GM12875 (cell line): ENCODE measurements around the gene TMEM237.

Experiments used
- H3K4me3 ChIP-seq: one replicate; pipeline ENCODE4 v1.5.1; 2011; ENCODE audit warnings: low read depth, low read length, control low read depth
- TF ChIP-seq, protein P1 (sequence below): IDR thresholded peaks from 2 replicates; pipeline ENCODE4 v1.5.1; 2011; ENCODE audit warnings: low read depth, mild to moderate bottlenecking, control low read depth, inconsistent platforms, low read length, moderate library complexity, borderline replicate concordance; ENCODE audit not compliant: insufficient read depth

The TMEM237 gene, protein sequence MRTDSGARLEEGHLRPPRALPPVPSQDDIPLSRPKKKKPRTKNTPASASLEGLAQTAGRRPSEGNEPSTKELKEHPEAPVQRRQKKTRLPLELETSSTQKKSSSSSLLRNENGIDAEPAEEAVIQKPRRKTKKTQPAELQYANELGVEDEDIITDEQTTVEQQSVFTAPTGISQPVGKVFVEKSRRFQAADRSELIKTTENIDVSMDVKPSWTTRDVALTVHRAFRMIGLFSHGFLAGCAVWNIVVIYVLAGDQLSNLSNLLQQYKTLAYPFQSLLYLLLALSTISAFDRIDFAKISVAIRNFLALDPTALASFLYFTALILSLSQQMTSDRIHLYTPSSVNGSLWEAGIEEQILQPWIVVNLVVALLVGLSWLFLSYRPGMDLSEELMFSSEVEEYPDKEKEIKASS

DNA sequence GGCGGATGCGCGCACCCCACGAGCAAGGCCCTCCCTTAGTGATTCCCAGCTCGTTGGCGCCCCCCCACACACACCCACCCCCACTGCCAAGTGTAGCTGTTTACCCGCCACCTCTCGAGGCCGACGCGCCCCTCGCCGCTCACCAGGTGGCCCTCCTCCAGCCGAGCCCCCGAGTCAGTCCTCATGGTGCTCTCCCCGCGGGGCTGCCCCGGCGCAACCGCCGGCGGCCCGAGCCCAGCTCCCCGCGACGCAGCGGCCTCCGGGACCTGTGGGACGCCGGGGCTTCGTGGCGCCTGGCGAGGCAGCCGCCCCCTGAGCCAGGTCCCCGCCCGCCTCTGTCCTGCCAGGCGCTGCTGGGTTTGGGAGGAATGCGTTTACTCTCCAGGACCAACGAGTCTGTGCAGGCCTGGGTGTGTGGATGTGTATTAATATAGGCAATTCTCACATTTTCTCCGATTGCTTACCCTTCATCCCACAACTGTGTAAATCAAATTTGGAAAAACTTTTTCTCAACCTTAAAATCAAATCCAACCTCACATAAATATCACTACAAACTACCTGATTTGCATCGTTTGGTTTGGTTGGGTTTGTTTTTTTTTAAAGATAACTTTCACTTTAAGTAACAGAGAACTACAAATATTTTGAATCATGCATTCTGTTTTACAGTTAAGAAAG is at the start of gene TMEM237:
TSS of gene TMEM237 (minus strand) at position 288 of the 675 bp plus-strand sequence. CDS start at position 185, 103 bp downstream.
- peak within 1 kb of the TSS; percentile 74 for H3K4me3 ChIP-seq
- TF ChIP-seq, protein P1, sequence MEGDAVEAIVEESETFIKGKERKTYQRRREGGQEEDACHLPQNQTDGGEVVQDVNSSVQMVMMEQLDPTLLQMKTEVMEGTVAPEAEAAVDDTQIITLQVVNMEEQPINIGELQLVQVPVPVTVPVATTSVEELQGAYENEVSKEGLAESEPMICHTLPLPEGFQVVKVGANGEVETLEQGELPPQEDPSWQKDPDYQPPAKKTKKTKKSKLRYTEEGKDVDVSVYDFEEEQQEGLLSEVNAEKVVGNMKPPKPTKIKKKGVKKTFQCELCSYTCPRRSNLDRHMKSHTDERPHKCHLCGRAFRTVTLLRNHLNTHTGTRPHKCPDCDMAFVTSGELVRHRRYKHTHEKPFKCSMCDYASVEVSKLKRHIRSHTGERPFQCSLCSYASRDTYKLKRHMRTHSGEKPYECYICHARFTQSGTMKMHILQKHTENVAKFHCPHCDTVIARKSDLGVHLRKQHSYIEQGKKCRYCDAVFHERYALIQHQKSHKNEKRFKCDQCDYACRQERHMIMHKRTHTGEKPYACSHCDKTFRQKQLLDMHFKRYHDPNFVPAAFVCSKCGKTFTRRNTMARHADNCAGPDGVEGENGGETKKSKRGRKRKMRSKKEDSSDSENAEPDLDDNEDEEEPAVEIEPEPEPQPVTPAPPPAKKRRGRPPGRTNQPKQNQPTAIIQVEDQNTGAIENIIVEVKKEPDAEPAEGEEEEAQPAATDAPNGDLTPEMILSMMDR: peak; percentile 19; the same call in 1 of the 2 replicates

DNA sequence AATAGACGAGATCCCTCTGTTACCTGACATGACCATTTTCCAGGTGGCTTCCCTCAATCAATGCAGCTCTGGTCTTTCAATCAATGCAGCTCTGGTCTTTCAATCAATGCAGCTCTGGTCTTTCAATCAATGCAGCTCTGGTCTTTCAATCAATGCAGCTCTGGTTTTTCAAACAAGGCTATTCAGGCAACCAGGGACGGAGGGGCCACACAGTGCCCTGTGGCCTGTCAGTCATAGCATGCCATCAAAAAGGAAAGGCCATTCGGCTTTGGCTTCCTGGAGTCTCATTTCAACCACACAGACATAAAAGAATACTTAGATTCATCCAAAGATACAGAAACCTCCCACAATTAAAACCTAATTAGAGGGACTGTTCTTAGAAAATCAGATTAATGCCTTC is 41.9 kb upstream of the TMEM237 start:
- no peak overlapping the region for H3K4me3 ChIP-seq
- TF ChIP-seq, protein P1: no peak

DNA sequence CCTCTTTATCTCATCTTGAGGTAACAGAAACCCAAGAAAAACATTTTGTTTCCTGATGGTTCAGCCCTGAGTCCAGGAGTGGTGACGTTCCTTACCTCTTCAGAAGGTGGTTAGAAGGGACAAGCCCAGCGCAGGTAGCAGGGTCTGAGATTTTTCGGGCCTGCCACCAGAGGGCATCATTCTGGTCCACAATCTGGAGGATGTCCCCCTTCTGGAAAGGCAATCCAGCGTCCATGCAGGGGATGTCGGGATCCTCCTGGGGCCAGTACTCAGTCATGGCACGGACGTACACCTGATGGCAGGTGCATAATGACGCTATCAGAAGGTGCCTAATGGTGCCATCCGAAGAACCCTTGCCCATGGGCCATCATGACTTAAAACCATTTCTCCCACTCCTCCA is 37.4 kb upstream of the TMEM237 start:
- no peak overlapping the region for H3K4me3 ChIP-seq
- TF ChIP-seq, protein P1: peak; percentile 73

DNA sequence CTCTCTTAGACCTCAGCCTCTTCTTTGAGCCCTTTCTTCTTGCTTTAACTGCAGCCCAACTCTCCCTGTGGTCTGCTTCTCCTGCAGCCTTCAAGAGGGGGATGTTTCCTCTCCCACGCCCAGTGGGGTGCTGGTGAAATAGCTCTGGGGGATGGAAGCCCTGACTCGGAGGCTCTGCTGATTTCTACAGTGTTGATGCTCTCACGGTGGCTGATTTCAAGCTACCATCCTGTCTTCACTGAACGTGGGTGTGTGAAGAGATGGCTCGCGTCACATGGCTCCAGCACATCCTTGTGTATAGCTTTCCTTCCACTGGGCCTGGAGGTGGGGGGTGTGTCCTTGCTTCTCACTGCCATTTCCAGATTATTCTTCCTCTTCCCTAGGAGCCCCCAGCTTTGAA is 35.1 kb upstream of the TMEM237 start:
- no peak overlapping the region for H3K4me3 ChIP-seq
- TF ChIP-seq, protein P1: no peak

DNA sequence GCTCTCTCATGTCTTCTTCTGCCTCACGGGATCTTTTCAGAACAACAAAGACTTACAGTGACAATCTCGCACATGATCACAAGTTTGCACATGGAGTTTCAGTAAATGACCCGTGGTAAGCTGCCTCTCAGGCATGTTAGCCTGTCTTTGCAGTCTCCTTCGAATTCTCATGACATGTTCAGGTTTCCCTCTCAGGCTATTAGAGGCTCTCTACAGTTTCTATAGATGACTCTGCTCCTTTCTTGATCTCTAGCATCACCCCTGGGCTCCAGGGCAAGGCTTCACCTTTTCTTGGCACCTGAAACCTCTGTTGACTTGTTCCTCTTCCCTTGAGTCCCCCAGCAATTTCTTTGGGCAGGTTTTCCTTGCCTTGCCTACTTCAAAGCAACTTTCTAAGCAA is 32.2 kb upstream of the TMEM237 start:
- TF ChIP-seq, protein P1: no peak
- H3K4me3 ChIP-seq: no peak overlapping the region

DNA sequence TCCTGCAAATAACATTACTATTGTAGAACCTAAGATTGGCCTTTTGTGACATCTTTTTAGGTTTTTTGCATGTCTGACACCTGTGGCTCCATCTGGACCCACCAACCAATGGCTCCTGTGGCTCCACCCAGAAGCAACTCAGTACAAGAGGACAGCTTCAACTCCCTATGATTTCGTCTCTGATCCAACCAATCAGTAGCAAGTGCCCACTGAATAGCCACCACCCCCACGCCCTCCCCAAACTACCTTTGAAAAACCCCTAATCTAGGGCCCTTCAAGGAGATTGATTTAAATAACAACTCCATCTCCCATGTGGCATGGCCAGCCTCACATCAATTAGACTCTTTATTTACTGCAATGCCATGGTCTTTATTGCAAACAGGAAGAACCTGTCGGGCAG is 31.5 kb upstream of the TMEM237 start:
- H3K4me3 ChIP-seq: no peak overlapping the region
- TF ChIP-seq, protein P1: no peak
